Stimulated activated effector memory CD8-positive, alpha-beta T cell treated with anti-CD3 and anti-CD28 coated beads, Interleukin-12 subunit alpha, Interleukin-12 subunit beta, amount 100 ng/mL, for 72 hours (primary cell): ENCODE results near the gene STAT2.
"Not testable (repeated sequence)": the region's sequence is repeated elsewhere in the genome, so short reads cannot be mapped to it uniquely, and the experiment has no call there.

Source experiments
- ATAC-seq: fragments of 150-1000 bp; cut with Tn5 transposase; 2 replicates; pipeline ENCODE4 v1.10.0; 2021
- DNase-seq, 2 donors: peaks; one replicate each; pipeline ENCODE4 v3.0.0; 2021 to 2022; ENCODE audit warnings: low spot score in 2 of 2
- H3K27ac Mint-ChIP-seq: one replicate; pipeline ENCODE4 v1.8.0; 2022; ENCODE audit warnings: mild to moderate bottlenecking, mixed read lengths
- H3K36me3 Mint-ChIP-seq: one replicate; pipeline ENCODE4 v1.8.0; 2022; ENCODE audit warnings: mild to moderate bottlenecking, mixed read lengths
- H3K4me1 Mint-ChIP-seq: one replicate; pipeline ENCODE4 v1.8.0; 2022; ENCODE audit warnings: mixed read lengths
- H3K4me3 Mint-ChIP-seq: one replicate; pipeline ENCODE4 v1.8.0; 2022; ENCODE audit warnings: mild to moderate bottlenecking, mixed read lengths
- H3K9me3 Mint-ChIP-seq: one replicate; pipeline ENCODE4 v1.8.0; 2022; ENCODE audit warnings: mixed read lengths

The STAT2 gene

DNA sequence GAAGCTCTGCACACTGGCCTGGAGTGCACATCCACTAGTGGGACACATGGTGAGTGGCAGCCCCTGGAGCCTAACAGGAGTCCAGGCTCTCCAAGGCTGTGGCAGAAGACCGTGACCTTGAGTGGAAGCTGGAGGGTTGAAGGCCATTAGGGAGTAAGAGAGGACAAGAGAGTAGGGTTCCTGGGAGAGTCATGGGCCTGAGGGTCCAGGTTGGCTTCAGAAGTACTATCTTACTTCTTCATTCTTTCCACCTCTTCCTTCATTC lies 20.8 kb downstream of the STAT2 start:
- H3K9me3 Mint-ChIP-seq = no peaks in the 10 kb centered on the region
- DNase-seq (no peak), ATAC-seq (no peak)
- peak overlapping the region; percentile 92 for H3K4me3 Mint-ChIP-seq
- H3K4me1 Mint-ChIP-seq = peaks cover 37% of the 10 kb centered on the region
- peak overlapping the region; percentile 98 for H3K27ac Mint-ChIP-seq
- peaks cover 55% of the 10 kb centered on the region for H3K36me3 Mint-ChIP-seq

DNA sequence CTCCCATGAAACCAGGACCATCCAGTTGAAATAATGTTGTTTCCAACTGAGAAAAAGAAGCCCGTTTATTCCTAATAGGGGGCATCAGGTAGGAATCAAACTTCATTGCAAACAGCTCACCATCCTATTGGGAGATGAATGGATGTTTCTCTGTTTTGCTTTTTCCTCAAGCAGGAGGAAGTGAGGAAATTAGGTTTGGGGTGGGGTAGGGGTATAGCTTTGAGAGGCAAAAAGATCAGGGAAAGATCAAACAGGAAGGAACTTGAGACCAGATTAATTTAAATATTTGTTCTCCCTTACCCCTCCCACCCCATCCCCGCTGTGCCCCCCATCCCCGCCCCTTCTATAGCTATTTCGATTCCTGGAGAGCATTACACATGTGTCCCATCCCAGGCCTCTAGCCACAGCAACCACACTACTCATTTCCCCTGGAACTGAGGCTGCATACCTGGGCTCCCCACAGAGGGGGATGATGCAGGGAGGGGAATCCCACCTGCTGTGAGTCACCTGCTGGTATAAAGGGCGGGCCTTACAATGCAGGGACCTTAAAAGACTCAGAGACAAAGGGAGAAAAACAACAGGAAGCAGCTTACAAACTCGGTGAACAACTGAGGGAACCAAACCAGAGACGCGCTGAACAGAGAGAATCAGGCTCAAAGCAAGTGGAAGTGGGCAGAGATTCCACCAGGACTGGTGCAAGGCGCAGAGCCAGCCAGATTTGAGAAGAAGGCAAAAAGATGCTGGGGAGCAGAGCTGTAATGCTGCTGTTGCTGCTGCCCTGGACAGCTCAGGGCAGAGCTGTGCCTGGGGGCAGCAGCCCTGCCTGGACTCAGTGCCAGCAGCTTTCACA lies 21.4 kb downstream of the STAT2 start, which contains the start of gene IL23A:
Gene IL23A (plus strand): TSS at position 577 of the 850 bp plus-strand sequence. CDS start 161 bp downstream, at position 738.
- peak within 1 kb of the TSS; percentile 92 for H3K4me3 Mint-ChIP-seq
- ATAC-seq = peak; percentile 86
- DNase-seq = peak; percentile 58 to 89
- peaks cover 55% of the 10 kb centered on the region for H3K36me3 Mint-ChIP-seq
- peak within 1 kb of the TSS; percentile 98 for H3K27ac Mint-ChIP-seq
- no peaks in the 10 kb centered on the region for H3K9me3 Mint-ChIP-seq
- peaks cover 42% of the 10 kb centered on the region for H3K4me1 Mint-ChIP-seq

DNA sequence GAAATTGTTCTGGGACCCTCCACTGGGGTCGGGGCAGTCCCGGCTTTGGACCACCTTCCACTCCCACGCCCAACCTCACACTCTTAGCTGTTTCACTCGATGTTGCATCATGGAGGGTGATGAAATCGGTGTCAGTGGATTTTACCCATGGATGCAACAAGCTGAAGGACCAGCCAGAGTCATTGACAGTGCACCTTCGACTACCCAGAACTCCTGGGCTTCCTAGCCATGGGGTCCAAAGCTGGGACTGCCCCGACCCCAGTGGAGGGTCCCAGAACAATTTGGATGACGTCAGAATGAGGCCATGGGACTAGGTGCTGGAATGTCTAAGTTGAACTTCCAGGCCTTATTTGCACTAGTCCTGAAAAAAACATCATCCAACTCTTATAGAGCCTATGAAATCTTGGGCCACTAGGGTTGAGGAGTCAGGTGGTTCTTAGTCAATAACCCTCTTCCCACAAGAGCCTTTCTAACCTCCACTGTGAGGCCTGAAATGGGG lies 22.1 kb downstream of the STAT2 start:
- ATAC-seq = no peak
- no peak for DNase-seq
- H3K27ac Mint-ChIP-seq = peak overlapping the region; percentile 98
- H3K4me3 Mint-ChIP-seq = peak overlapping the region; percentile 92
- peaks cover 55% of the 10 kb centered on the region for H3K36me3 Mint-ChIP-seq
- H3K4me1 Mint-ChIP-seq = peaks cover 50% of the 10 kb centered on the region
- H3K9me3 Mint-ChIP-seq = no peaks in the 10 kb centered on the region

DNA sequence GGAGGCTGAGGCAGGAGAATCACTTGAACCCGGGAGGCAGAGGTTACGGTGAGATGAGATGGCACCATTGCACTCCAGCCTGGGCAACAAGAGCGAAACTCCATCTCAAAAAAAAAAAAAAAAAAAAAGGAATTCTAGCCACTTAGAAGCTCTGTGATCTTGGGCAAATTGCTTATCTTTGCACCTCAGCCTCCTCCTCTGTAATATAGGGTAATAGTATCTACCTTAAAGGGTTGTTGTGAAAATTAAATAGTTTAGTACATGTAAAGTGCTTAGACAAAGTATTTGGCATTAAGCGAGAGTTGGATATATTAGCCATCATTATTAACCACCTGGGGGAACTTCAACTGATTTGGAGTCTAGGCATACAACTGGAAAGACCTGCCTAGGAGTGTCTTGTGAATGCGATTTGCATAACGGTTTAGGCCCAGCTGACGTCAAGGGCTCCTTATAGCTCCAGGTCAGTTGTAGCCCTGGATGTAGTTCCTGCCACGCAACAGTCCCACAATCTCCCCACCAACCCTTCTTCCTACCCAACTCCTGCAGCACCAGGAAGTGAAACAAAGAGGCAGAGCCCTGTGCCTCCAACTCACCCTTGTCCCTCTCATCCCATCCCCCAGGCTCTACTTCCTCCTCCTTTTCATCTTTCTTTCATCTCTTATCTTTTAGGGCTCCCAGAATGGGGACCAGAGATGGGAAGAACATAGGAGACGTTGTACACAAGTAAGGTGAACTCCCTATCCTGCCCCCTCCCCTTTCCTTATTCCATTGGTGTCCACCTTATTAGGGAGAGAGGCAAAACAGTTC lies 23.3 kb downstream of the STAT2 start:
- Mint-ChIP-seq H3K4me1 (peaks cover 54% of the 10 kb centered on the region), H3K36me3 (peaks cover 45% of the 10 kb centered on the region), H3K4me3 (no peak overlapping the region), H3K27ac (peak overlapping the region; percentile 53), H3K9me3 (no peaks in the 10 kb centered on the region)
- DNase-seq (no peak), ATAC-seq (no peak)

DNA sequence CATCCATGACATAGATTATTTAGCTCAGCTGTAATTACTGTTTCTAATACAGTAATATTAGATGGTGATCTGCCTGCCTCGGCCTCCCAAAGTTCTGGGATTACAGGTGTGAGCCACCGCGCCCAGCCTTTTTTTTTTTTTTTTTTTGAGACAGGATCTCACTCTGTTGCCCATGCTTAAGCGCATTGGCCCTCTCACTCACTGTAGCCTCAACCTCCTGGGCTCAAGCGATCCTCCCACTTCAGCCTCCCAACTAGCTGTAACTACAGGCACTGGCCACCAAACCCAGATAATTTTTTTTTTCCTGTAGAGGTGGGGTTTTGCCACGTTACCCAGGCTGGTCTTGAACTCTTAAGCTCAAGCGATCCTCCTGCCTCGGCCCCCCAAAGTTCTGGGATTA lies 24.4 kb downstream of the STAT2 start:
- H3K36me3 Mint-ChIP-seq = peaks cover 35% of the 10 kb centered on the region
- peaks cover 59% of the 10 kb centered on the region for H3K4me1 Mint-ChIP-seq
- peak overlapping the region; percentile 99 for H3K27ac Mint-ChIP-seq
- not testable (repeated sequence) for DNase-seq, H3K4me3 Mint-ChIP-seq, H3K9me3 Mint-ChIP-seq, ATAC-seq

DNA sequence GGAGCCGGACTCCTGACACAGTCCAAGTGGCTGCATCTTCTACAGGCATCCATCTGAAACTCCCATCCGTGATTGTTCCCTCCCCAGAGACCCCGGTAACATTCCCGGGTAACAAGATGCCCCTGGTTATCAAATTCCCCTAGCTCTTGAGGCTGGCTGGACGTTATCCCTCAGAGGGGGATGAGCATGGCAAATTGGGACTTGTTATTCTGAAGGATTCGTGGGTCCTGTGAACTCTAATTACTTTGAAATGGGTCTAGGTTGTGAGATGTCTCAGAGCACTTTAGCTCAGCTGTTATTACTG lies 25.5 kb downstream of the STAT2 start:
- H3K4me3 Mint-ChIP-seq = peak overlapping the region; percentile 88
- DNase-seq (no peak), ATAC-seq (no peak)
- H3K27ac Mint-ChIP-seq = peak overlapping the region; percentile 99
- peaks cover 52% of the 10 kb centered on the region for H3K4me1 Mint-ChIP-seq
- peaks cover 30% of the 10 kb centered on the region for H3K36me3 Mint-ChIP-seq
- no peaks in the 10 kb centered on the region for H3K9me3 Mint-ChIP-seq

DNA sequence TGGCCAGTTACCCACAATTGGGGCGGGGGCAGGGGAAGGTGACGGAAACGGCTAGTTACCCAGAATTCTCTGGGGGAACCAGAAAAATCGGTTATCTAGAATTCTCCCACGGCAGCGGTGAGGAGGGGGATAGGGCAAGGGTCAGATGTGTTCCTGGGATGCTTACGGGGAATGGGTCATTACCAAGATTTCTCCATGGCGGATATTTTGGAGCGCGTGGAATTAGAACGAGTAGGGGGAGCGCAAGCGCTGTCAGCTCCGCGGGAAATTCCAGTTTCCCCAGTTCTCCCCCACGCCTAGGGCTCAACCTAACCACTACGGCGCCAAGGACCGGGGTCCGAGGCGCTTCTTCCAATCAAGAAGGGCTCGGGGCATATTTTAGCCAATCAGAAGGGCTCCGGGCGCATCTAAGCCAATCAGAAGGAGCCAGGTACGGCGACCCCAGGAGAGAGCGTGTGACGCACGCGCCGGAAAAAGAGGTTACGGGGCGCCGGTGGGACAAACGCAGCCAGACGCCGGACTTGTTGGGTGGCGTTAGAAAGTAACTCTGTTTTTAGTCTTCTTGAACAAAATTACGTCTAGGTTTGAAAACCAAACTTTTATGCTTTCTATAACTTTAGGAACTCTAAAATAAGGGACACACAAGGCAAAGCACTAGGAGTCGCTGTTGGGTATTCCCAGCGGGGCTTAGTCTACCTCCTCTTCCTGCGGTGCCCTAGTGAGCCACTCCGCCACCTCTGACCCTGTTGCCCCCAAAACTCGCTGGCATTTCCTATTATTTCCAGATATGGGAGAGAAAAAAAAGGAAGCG lies 26.0 kb downstream of the STAT2 start, which contains the start of gene PAN2:
Gene PAN2 (minus strand): TSS at position 322 of the 811 bp plus-strand sequence. CDS start 906 bp downstream, outside the sequence.
- Mint-ChIP-seq H3K9me3 (no peaks in the 10 kb centered on the region), H3K27ac (peak within 1 kb of the TSS; percentile 99), H3K4me3 (peak within 1 kb of the TSS; percentile 88), H3K36me3 (peaks cover 24% of the 10 kb centered on the region), H3K4me1 (peaks cover 46% of the 10 kb centered on the region)
- DNase-seq = peak; percentile 79 to 96
- peak; percentile 95 for ATAC-seq

DNA sequence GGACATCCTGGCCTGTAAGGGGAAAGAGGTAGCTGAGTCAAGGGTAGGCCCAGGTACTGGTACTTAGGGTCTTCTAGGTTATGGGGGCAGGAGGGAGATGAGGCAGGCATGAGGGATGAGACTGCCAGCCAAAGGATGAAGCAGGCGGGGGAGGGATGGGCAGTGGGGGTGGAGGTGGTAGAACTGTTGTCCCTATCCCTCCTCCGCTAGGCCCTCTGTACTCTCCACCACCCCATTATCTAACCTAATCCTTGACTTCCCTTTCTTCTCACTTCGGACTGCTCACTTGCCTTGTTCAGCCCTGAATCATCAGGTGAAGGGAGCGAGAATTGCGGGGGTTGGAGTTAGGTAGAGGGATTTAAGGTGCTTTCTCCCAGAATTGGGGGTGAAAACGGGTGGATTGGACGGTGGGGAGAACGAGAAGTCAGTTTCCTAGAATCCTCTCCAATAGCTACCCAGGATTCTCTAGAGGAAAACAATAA lies 26.7 kb downstream of the STAT2 start:
- no peaks in the 10 kb centered on the region for H3K9me3 Mint-ChIP-seq
- H3K36me3 Mint-ChIP-seq = peaks cover 18% of the 10 kb centered on the region
- H3K27ac Mint-ChIP-seq = peak overlapping the region; percentile 99
- peaks cover 40% of the 10 kb centered on the region for H3K4me1 Mint-ChIP-seq
- H3K4me3 Mint-ChIP-seq = peak overlapping the region; percentile 88
- peak; percentile 48 for ATAC-seq
- no peak for DNase-seq

DNA sequence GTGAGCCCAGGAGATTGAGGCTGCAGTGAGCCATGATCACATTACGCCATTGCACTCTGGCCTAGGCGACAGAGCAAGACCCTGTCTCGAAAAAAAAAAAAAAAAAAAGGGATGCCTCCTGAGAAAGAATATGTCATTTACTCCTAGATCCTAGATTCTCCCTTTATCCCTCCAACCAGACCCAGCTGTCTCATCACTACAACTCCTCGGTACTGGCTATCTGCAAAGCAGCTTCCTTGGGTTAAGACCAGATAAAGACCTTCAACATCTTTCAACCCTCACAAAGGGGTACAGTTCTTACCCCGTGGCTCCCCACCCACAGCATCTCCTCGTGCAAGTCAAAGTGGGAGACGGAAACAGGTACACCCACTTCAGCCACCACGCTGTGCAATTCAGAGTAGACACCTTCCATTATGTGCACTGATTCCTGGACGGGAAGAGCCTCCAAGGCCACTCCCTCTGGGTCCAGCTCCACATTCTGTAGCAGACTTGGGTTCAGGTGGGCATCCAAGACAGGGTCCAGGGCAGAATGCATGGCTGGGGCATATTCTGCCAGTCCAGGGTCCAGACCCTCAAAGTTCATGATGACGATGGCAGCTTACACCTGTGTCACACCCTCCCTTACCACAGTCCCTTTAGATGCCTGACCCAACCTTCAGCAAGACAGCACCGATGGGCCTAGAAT lies 27.3 kb downstream of the STAT2 start:
- Mint-ChIP-seq H3K36me3 (peaks cover 23% of the 10 kb centered on the region), H3K27ac (peak overlapping the region; percentile 99), H3K4me3 (peak overlapping the region; percentile 88), H3K4me1 (peaks cover 34% of the 10 kb centered on the region), H3K9me3 (no peaks in the 10 kb centered on the region)
- ATAC-seq (no peak), DNase-seq (peak in 1 of 2 donors; percentile 53)

DNA sequence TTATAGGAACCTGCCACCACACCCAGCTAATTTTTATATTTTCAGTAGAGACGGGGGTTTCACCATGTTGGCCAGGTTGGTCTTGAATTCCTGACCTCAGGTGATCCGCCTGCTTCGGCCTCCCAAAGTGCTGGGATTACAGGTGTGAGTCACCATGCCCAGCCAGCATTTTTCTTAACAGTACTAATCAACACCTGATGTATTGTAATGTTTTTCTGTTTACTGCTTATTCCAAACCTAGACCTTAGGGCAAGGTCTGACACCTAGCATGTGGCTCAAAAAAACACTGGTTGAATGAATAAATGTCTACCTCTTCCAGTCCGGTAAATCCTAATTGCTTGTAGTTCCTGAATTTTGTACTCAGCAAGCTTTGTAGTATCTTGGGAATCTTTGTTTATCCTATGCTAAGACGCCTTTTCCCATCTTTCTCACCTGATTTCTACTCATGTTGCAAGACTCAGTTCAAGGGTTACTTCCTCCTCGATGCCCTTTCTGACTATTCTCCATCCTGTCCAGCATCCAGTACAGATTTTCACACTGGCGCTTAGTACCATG lies 28.9 kb downstream of the STAT2 start:
- no peak for DNase-seq
- peaks cover 24% of the 10 kb centered on the region for H3K4me1 Mint-ChIP-seq
- H3K36me3 Mint-ChIP-seq = peaks cover 39% of the 10 kb centered on the region
- no peak overlapping the region for H3K27ac Mint-ChIP-seq
- no peak for ATAC-seq
- H3K4me3 Mint-ChIP-seq = no peak overlapping the region
- H3K9me3 Mint-ChIP-seq = no peaks in the 10 kb centered on the region

DNA sequence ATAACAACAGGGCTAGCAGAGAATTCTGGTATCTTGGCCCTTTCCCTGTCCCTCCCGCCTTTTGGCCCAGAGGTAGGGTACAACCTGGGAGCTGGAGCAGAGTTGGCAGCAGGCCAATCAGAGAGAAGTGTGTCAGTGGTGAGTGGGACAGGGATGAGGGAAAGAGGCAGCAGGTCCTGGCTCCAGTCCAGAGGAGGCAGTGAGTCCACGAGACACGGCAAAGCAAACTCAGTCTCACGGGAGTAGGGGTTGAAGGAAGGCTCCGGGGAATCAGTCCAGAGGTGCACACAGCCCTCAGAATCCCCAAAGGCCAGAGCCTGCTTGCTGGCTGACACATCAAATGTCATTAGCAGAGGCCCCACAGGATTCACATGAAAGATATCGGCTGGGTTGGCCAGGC lies 33.4 kb downstream of the STAT2 start:
- H3K4me3 Mint-ChIP-seq = no peak overlapping the region
- ATAC-seq (no peak), DNase-seq (no peak)
- H3K4me1 Mint-ChIP-seq = peaks cover 5% of the 10 kb centered on the region
- H3K27ac Mint-ChIP-seq = peak overlapping the region; percentile 73
- H3K36me3 Mint-ChIP-seq = peaks cover 43% of the 10 kb centered on the region
- no peaks in the 10 kb centered on the region for H3K9me3 Mint-ChIP-seq

DNA sequence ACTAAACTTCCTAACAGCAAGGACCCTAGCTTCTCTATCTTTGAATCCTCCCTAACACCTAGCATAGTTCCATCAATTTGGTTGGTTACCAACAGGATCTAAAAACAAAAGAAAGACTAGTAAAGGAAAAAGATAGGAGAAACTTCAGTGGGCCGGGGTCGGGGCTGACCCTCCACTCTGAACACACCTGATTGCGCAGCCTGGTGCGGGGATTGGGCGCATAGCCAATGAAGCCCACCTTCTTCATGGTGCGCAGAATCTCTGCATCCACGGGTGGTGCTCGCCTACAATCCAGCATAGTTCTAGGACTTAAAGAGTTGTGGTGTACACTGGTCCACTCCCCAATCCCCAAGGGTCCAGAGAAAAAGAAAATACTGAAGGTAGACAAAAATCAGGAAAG lies 33.8 kb downstream of the STAT2 start:
- DNase-seq (no peak), ATAC-seq (no peak)
- peaks cover 48% of the 10 kb centered on the region for H3K36me3 Mint-ChIP-seq

DNA sequence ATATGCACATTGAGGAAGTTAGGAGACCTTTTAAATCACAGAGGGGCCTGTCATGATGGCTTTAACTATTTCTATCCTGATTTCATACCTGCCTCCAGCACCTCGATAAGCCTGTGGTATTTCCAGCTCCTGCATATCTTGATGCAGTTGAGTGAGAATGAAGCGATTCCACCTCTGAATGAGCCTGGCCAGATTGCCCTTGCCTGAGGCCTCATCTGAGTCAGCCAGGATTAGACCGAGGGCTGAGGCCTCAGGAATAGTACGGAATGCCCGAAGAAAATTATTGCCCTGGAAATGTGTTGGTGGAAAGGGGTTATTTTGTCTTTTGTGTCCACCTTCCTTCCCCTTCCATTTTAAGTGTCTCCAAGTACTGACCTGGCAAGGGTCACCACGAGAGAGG lies 35.7 kb downstream of the STAT2 start:
- Mint-ChIP-seq H3K36me3 (peaks cover 56% of the 10 kb centered on the region), H3K4me1 (no peaks in the 10 kb centered on the region), H3K27ac (no peak overlapping the region), H3K4me3 (no peak overlapping the region), H3K9me3 (no peaks in the 10 kb centered on the region)
- ATAC-seq (no peak), DNase-seq (no peak)

More for the DNA sequence above, 33.8 kb downstream of the STAT2 start:
- no peaks in the 10 kb centered on the region for H3K9me3 Mint-ChIP-seq
- peak overlapping the region; percentile 73 for H3K27ac Mint-ChIP-seq
- no peak overlapping the region for H3K4me3 Mint-ChIP-seq
- peaks cover under 1% of the 10 kb centered on the region for H3K4me1 Mint-ChIP-seq

DNA sequence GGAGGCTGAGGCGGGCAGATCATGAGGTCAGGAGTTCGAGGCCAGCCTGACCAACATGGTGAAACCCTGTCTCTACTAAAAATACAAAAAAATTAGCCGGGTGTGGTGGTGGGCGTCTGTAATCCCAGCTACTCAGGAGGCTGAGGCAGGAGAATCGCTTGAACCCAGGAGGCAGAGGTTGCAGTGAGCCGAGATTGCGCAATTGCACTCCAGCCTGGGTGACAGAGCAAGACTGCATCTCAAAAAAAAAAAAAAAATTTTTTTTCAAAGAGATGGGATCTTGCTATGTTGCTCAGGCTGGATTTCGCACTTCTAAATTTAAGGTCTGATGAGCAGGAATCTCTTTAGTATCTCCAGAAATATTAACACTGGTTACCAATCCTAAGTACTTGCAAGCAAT lies 38.3 kb downstream of the STAT2 start:
- H3K4me3 Mint-ChIP-seq, H3K4me1 Mint-ChIP-seq, H3K9me3 Mint-ChIP-seq, H3K27ac Mint-ChIP-seq, DNase-seq, ATAC-seq: not testable (repeated sequence)
- peaks cover 41% of the 10 kb centered on the region for H3K36me3 Mint-ChIP-seq
